T follicular helper cell (primary cell): ENCODE data around the gene MED1.
"Not testable (repeated sequence)": the region's sequence is repeated elsewhere in the genome, so short reads cannot be mapped to it uniquely, and the experiment has no call there.

ENCODE experiments used
- DNase-seq: peaks from one replicate; pipeline ENCODE4 v3.0.0-alpha.2; 2020; ENCODE audit warnings: low read depth
- total RNA-seq, 2 experiments: gene quantifications; one replicate each; lab custom pipeline; 2026; lab: John Stamatoyannopoulos, UW

Gene MED1
- 157 to 219 reads per million in 2 experiments for total RNA-seq

GRCh38 chr17:39450847-39451581 is at the start of gene MED1:
MED1 (minus strand) TSS chr17:39451263; CDS start chr17:39451062, 201 bp downstream.
- peak; percentile 89 for DNase-seq

- not testable (repeated sequence) for DNase-seq
These were observed 45.9 kb upstream of the MED1 start for GRCh38 chr17:39496921-39497320.

- no peak for DNase-seq
These were observed 36.9 kb upstream of the MED1 start for GRCh38 chr17:39487946-39488345.

GRCh38 chr17:39487490-39487889 is 36.4 kb upstream of the MED1 start:
- not testable (repeated sequence) for DNase-seq

- DNase-seq: no peak
These were observed 35.2 kb upstream of the MED1 start for GRCh38 chr17:39486242-39486641.

- no peak for DNase-seq
These were observed 34.5 kb upstream of the MED1 start for GRCh38 chr17:39485555-39485954.

- no peak for DNase-seq
These were observed 33.1 kb upstream of the MED1 start for GRCh38 chr17:39484178-39484577.

- DNase-seq: no peak
These were observed 32.4 kb upstream of the MED1 start for GRCh38 chr17:39483506-39483905.

GRCh38 chr17:39479631-39480030 is 28.6 kb upstream of the MED1 start:
- not testable (repeated sequence) for DNase-seq

- no peak for DNase-seq
These were observed 22.2 kb upstream of the MED1 start for GRCh38 chr17:39473310-39473709.

- not testable (repeated sequence) for DNase-seq
These were observed 17.5 kb upstream of the MED1 start for GRCh38 chr17:39468610-39469009.

GRCh38 chr17:39464639-39465181 is 13.6 kb upstream of the MED1 start:
- not testable (repeated sequence) for DNase-seq

GRCh38 chr17:39462631-39463375 is 11.7 kb upstream of the MED1 start:
- DNase-seq: no peak

- DNase-seq: peak; percentile 19
These were observed 11.0 kb upstream of the MED1 start for GRCh38 chr17:39461926-39462569.

GRCh38 chr17:39461113-39461925 is 10.3 kb upstream of the MED1 start, which contains the start of gene CDK12:
CDK12 (plus strand) TSS chr17:39461486; CDS start chr17:39462072, 586 bp downstream.
- DNase-seq: peak; percentile 92

GRCh38 chr17:39455919-39456318 is 4.9 kb upstream of the MED1 start:
- DNase-seq: no peak

GRCh38 chr17:39450051-39450450 is 1.0 kb downstream of the MED1 start:
- DNase-seq: no peak

GRCh38 chr17:39447561-39447960 is 3.5 kb downstream of the MED1 start:
- no peak for DNase-seq

GRCh38 chr17:39443326-39443725 is 7.7 kb downstream of the MED1 start:
- DNase-seq: no peak

GRCh38 chr17:39439868-39440267 is 11.2 kb downstream of the MED1 start:
- not testable (repeated sequence) for DNase-seq

GRCh38 chr17:39429600-39429999 is 21.5 kb downstream of the MED1 start:
- no peak for DNase-seq
